NCI-H1436 (cell line): ENCODE data around the gene PADI4.

Experiments used
- DNase-seq: peaks from one replicate; lab custom pipeline; 2025; lab: John Stamatoyannopoulos, UW

The PADI4 gene, protein sequence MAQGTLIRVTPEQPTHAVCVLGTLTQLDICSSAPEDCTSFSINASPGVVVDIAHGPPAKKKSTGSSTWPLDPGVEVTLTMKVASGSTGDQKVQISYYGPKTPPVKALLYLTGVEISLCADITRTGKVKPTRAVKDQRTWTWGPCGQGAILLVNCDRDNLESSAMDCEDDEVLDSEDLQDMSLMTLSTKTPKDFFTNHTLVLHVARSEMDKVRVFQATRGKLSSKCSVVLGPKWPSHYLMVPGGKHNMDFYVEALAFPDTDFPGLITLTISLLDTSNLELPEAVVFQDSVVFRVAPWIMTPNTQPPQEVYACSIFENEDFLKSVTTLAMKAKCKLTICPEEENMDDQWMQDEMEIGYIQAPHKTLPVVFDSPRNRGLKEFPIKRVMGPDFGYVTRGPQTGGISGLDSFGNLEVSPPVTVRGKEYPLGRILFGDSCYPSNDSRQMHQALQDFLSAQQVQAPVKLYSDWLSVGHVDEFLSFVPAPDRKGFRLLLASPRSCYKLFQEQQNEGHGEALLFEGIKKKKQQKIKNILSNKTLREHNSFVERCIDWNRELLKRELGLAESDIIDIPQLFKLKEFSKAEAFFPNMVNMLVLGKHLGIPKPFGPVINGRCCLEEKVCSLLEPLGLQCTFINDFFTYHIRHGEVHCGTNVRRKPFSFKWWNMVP

DNA sequence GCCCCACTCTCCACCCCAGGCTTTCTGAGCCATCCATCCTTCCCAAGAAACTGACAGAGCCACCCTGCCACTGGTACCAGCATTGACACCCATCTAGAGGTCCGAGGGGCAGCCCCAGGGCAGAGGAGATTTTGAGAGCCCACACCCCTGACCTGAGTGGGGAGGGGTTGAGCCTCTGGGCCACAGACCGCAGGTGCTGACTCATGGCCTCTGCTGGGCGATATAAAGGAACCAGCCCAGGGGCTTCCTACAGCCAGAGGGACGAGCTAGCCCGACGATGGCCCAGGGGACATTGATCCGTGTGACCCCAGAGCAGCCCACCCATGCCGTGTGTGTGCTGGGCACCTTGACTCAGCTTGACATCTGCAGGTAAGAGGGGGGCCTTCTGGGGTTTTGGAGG is at the start of gene PADI4:
PADI4 (plus strand) TSS at position 252 of the 400 bp plus-strand sequence; CDS start at position 278, 26 bp downstream.
- no peak for DNase-seq

DNA sequence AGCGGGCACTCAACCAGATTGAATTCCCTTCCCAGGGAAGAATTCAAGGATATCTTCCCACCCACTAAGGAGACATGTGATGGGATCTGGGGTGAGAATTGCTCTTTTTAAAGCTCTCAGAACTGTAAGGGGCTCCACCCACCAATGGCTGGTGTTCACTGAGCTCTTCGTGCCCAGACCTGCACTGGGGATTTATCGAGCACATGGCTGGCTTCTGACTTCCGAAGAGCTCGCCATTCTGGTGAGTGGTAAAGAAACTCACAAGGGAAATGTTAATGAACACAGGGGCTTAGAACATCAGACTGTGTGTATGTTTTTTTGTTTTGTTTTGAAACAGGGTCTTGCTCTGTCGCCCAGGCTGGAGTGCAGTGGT is 49.3 kb upstream of the PADI4 start:
- no peak for DNase-seq

DNA sequence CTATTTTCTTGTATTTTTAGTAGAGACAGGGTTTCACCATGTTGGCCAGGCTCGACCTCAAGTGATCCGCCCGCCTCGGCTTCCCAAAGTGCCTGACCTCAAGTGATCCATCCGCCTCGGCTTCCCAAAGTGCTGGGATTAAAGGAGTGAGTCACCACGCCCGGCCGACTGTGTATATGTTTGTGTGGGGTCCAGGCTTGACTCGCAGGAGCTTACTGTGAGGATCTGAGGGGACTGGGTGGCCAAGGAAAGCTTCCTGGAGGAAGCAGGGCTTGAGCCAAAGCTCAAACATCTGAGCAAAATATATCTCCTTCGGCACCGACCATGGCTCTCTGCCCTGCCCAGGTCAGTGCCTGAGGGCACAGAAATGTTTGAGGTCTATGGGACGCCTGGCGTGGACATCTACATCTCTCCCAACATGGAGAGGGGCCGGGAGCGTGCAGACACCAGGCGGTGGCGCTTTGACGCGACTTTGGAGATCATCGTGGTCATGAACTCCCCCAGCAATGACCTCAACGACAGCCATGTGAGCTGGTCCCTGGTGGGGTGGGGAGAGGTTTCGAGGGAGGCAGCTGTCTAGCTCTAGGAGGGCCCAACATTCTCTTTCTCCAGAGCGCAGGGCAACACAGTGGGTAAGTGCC is 48.6 kb upstream of the PADI4 start:
- no peak for DNase-seq

DNA sequence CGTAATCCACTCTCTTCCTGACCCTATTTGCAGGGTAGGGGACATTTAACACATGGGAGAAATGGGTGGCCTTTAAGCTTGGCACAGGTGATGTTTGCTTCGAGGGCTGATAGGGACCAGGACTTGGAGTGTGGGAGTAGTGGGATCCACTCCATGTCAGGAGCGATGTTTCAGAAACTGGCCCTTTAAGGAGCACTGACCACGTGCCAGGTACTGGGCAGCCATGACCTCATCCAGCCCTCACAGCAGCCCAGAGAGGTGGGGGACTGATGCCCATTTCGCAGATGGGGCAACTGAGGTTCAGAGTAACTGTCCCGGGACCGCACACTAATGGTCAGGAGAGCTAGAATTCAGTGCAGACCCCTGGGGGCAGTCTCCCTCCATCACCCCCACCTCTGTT is 47.7 kb upstream of the PADI4 start:
- DNase-seq = no peak

DNA sequence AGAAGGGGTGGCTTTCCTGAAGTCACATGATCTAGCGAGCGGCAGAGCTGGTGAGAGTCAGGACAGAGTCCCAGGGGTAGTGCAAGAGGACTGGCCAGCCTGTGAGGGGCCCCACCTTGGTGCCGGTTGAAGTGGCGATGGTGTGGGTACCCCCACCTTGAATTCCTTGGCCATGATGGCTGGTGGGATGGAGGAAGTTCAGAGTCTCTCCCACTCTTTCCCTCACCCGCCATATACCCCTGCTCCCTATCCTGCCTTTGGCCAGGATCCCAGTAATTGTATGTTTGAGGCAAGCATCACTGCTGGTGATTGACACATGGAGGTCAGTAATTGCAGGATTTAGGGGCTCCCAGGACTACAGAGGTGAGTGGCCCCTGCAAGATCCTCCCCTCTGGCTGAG is 47.3 kb upstream of the PADI4 start:
- no peak for DNase-seq

DNA sequence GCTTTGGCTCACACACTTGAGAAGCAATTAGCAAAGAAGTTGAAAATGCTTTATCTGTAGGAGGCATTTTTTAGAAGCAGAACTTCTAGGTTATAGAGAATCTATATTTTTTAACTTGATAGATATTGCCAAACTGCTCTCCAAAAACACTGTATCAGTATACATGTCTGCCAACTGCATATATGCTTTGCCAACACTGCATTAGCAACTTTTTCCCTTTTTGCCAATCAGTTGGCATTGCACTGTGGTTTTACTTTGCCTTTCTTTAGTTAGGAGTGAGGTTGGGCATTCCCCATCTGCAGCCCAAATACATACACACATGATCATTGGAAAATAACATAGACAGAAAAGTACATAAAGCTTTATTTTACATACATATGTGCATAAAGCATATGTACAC is 44.1 kb upstream of the PADI4 start:
- DNase-seq = no peak

DNA sequence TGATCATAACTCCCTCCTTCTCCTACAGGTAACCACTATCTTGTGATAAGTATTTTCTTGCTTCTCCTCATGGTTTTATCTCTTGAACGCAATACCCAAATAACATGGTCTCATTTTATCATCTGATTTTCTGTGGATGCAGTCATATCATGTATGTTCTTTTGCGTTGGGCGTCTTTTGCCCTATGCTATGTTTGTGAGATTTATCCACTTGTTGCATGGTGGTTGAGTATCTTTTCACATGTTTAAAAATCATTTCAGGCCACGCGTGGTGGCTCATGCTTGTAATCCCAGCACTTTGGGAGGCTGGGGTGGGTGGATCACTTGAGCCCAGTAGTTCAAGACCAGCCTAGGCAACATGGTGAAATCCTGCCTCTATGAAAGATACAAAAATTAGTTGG is 43.5 kb upstream of the PADI4 start:
- no peak for DNase-seq

DNA sequence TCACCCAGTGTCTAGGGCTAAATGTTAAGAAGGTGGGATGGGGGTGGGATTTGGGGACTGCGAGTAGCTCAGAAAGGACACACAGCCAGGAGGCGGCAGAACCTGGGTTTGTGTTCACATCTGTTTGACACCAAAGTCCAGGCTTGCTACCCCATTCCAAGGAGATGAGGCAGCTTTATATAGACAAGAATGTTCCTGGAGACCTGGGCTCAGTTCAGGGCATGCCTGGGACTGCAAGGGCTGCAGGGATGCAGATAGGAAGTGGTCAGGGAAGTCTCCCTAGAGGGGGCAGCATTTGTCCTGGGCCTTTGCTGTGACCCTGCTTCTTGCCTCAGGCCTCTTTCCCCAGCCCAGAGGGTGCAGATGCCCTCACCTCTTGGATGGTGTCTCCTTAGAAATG is 42.8 kb upstream of the PADI4 start:
- no peak for DNase-seq

DNA sequence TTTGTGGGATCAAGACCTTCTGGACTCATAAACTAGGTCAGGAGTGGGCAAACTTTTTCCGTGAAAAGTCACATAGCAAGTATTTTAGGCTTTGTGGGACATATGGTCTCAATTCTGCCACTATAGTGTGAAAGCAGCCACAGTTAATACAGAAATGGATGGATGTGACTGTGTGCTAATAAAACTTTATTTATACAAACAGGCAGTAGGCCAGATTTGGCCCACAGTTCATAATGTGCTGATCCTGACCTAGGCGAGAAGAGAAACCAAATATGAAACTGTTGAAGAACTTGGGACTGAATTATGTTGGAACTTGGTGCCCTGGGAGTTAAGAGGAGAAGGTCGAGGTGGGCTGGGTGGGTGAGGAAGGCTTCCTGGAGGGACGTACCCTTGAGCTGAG is 42.0 kb upstream of the PADI4 start:
- DNase-seq = no peak

DNA sequence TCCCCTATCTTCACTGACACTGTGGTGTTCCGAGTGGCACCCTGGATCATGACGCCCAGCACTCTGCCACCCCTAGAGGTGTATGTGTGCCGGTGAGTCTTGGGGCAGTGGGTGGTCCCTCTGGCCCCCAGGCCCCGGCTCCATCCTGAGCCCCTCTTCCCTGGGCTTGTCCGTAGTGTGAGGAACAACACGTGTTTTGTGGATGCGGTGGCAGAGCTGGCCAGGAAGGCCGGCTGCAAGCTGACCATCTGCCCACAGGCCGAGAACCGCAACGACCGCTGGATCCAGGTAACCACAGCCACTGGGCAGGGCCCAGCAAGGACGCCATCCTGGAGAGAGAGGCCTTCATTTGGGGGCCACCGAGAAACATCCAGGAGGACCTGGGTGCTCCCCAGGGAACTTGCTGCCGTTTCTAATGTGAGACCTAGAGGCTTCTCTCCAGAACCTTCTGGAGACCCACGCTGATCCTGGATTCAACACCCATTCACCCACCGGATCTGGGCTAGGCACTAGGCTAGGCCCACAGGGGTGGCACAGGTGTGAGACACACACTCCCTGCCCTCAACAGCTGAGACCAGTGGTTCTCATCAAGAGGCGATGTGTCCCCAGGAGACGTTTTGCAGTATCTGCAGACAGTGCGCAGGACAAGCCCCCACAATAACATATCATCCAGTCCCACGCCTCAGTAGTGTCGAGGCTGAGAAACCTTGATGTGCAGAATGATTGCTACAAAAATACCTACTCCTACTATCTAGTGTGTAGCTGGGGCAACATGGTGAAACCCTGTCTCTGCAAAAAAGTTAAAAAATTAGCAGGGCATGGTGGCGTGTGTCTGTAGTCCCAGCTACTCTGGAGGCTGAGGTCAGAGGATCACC is 36.9 kb upstream of the PADI4 start:
- DNase-seq = no peak

DNA sequence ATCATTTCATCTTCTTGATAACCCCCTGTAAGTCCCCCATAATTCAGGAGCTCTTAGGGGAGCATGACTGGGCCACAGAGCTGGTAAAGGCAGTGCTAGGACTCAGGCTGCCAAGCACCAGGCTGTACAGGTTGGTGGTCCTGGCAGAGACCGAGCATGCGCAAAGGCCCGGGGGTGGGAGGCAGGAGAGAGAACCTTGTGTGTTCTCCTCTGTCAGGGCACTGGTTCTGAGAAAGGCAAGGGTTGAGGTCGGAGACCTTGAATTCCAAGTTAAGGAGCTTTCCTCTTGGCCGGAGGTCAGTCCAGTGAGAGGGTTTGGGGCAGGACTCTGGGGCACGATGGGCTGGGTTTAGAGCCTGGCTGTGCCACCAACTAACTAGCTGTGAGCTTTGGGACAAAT is 35.9 kb upstream of the PADI4 start:
- no peak for DNase-seq

DNA sequence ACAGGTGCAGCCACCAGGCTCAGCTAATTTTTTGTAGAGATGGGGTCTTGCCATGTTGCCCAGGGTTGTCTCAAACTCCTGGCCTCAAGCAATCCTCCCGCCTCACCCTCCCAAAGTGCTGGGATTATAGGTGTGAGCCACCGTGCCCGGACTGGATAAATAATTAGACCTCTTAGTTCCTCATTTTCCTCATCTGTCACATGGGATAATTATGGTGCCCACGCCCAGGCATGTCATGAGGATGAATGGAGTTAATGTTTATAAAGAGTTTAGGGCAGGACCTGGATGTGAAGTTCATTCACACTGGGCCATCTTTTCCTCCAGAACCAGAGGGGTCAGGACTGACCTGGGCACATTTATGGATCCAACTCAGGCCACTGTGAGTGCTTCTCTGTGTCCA is 35.4 kb upstream of the PADI4 start:
- DNase-seq = no peak

DNA sequence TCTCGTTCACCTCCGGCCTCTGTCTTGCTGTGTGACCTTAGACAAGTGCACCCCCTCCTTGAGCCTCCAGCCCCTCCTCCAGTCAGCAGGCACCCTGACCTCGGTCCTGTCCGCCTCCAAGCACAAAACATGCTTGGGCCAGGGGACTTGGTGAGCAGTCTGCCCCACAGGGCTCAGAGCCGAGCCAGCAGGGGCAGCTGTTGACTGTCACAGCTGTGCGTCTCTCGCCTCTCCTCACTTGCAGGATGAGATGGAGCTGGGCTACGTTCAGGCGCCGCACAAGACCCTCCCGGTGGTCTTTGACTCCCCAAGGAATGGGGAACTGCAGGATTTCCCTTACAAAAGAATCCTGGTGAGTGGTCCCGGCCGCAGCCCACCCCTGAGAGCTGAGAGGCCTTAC is 34.9 kb upstream of the PADI4 start:
- no peak for DNase-seq

DNA sequence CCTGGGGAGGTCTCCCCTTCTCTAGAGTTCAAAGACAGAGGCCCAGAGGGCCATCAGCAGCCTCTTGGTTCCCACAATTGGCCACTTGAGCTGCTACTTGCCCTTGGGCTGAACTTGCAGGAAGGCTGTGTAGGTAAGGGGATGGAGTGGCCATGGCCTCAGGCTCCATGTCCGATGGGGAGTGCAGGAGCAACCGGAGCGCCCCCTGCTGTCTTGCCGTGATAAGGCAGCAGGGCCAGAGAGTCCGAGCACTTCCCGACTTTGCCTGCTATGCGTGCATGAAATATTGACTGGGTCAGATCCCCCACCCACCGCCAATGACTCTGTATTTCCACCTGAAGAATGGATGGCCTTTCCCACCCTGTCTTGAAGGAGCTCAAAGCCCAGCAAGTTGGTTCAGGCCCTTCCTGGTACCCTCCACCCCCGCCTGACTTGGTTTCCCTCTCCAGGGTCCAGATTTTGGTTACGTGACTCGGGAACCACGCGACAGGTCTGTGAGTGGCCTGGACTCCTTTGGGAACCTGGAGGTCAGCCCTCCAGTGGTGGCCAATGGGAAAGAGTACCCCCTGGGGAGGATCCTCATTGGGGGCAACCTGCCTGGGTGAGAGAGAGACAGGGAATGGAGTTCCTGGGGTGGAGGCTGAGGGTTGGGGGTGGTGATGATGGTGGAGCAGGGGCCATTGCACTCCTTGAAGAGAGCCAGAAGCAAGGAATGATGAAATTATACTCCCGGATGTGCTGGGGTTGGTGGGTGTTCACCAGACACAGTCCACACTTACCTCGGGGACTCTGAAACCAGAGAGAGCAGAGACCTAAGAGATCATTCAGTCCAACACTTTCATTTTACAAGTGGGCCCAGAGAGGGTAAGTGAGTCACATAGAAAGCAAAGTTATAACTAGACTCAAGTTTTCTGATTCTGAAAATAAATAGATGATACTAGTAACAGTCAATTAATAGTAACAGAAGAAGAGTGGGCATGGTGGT is 33.5 kb upstream of the PADI4 start:
- DNase-seq = no peak

DNA sequence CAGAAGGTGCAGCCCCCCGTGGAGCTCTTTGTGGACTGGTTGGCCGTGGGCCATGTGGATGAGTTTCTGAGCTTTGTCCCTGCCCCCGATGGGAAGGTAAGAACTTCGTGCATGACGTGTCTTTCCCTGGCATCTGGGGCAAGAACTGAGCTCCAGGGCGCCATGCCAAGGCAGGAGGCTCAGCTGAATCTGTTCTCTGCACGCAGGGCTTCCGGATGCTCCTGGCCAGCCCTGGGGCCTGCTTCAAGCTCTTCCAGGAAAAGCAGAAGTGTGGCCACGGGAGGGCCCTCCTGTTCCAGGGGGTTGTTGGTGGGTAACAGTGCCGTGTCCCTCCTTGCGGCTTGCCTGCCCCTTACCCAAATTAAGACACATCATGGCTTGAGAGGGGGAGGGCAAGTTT is 31.4 kb upstream of the PADI4 start:
- DNase-seq = no peak

DNA sequence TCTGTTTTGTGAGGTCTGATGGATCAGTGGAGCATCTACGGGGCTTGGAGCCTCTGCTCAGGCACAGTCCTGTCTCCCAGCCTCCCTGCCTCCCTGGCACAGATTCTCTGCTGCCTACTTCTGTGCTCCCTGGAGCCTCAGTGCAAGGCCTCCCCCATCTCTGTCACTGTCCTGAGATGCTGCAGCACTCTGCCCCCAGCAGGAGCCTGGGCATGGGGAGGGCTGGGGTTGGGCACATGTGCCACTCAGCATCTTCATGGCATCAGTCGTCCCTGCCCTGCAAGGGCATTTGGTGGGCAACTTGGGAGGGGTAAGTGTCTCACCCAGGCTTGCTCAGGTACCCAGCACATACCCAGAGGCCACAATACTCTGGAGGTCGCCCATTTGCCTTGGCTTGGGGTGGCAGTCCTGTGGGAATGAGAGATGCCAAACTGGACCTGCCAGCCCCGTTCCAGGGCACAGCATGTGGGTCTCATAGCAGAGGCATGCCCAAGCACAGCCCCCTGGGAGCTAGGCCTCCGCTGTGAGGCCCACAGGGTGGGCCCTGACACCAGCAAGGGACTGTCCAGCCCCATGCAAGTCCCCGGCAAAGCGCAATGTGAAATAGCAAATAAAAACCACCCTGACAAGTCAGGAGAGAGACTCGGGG is 30.4 kb upstream of the PADI4 start:
- no peak for DNase-seq

DNA sequence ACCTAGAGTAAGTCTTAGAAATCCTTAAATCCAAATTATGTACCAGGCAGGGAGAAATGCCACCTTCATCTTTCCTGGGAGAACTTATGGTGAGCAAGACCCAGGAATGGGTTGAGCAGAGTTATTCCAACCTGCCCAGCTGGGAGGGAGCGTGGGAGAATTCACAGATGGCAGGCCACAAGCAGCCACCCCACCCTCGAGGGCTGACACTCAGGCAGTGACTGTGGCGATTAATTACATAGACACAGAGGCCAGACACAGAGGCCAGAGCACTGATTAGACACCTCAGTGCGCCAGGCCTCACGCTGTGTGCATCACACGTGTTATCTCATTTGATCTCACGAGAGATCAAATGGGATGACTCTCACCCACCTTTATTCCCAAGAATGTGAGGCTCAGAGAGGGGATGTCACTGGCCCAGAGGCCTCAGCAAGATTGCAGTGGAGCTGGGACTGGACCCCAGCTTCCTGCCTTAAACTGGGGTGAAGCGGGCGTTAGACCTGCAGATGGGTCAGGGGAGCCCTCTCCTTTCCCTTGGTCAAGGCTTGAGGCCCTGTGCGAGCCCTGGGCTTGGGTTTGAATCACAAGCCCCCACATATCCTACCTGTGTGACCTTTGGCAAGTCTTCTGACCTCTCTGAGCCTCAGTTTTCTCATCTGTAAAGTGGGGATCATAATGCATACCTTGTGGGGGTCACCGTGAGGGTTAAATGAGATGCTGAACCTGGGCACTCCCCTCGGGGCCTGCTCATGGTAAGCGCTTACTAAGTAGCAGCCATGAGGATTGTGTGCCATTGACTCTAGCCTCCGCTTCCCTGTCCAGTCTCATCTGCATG is 28.8 kb upstream of the PADI4 start:
- DNase-seq = no peak

DNA sequence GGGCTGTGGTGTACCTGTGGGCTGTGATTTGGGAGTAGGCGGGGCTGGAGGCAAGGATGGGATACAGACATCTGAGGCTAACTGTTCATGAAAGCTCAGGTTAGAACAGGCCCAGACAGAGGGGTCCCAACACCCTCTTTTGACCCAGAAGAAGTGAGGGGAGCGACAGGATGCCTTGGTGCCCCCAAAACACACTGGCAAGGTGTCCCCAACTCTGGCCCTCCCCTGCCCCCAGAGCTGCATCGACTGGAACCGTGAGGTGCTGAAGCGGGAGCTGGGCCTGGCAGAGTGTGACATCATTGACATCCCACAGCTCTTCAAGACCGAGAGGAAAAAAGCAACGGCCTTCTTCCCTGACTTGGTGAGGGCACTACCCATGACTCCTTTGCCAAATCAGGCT is 27.6 kb upstream of the PADI4 start:
- no peak for DNase-seq

DNA sequence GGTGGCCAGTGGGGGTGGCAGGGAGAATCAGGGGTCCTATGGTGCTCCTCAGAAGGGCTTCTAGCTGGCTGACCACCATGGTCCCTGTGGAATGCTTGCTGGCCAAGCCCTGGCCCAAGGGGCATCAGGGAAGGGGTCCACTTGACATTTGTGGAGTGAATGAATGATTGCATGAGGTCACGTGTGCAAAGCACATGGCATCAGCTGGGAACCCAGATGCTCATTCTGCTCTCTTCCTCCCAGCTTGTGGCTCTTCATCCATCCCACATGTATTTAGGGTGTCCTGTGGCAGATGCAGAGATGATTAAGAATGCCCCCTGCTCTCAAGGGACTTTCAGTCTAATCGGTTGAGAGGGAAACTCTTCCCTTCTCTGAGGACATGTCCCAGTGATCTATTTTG is 27.1 kb upstream of the PADI4 start:
- DNase-seq = no peak

DNA sequence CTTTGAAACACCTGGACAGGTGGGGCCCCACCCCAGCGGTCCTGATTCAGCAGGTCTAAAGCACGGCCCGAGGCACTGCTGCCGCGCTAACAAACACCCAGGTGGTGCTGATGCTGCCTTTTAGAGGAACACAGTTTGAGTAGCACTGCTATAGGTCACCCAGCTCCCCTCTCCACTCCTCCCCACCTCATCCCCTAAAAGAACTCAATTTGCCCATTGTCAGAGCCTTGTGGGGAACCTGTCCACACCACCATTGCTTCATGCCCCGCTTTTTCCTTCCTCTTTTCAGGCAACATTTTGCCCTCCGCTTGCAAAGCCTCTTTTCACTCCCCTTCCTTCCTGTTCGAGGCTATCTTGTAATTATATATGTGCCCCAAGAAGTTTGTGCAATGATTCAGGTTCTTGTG is 26.2 kb upstream of the PADI4 start:
- DNase-seq = no peak
